ENCODE results near the gene GMDS.

GMDS gene

GRCh38 chr6:1594445-1595200 lies 650.8 kb downstream of the GMDS start:
- DNase-seq = no peak

- DNase-seq = no peak
These were observed 651.5 kb downstream of the GMDS start for GRCh38 chr6:1593958-1594314.

- no peak for DNase-seq
These were observed 652.0 kb downstream of the GMDS start for GRCh38 chr6:1593286-1593957.

- no peak for DNase-seq
These were observed 652.6 kb downstream of the GMDS start for GRCh38 chr6:1592852-1593251.

GRCh38 chr6:1591926-1592325 lies 653.5 kb downstream of the GMDS start:
- no peak for DNase-seq

- DNase-seq = no peak
These were observed 654.2 kb downstream of the GMDS start for GRCh38 chr6:1591243-1591642.

GRCh38 chr6:1590580-1590979 lies 654.8 kb downstream of the GMDS start:
- no peak for DNase-seq

GRCh38 chr6:1589208-1589607 lies 656.2 kb downstream of the GMDS start:
- DNase-seq = no peak

GRCh38 chr6:1587977-1588376 lies 657.4 kb downstream of the GMDS start:
- no peak for DNase-seq

GRCh38 chr6:1587546-1587945 lies 657.9 kb downstream of the GMDS start:
- DNase-seq = no peak

- DNase-seq = no peak
These were observed 658.4 kb downstream of the GMDS start for GRCh38 chr6:1586861-1587450.

- DNase-seq = no peak
These were observed 659.1 kb downstream of the GMDS start for GRCh38 chr6:1586256-1586655.

- DNase-seq = no peak
These were observed 659.7 kb downstream of the GMDS start for GRCh38 chr6:1585669-1586049.

GRCh38 chr6:1584996-1585668 lies 660.3 kb downstream of the GMDS start:
- DNase-seq = no peak

- no peak for DNase-seq
These were observed 661.3 kb downstream of the GMDS start for GRCh38 chr6:1584146-1584545.

- no peak for DNase-seq
These were observed 664.0 kb downstream of the GMDS start for GRCh38 chr6:1581120-1581991.

GRCh38 chr6:1580585-1580984 lies 664.8 kb downstream of the GMDS start:
- DNase-seq = no peak

- no peak for DNase-seq
These were observed 665.3 kb downstream of the GMDS start for GRCh38 chr6:1580109-1580508.

- no peak for DNase-seq
These were observed 666.3 kb downstream of the GMDS start for GRCh38 chr6:1579096-1579495.

- no peak for DNase-seq
These were observed 667.3 kb downstream of the GMDS start for GRCh38 chr6:1577896-1578745.

GRCh38 chr6:1577146-1577680 lies 668.2 kb downstream of the GMDS start:
- no peak for DNase-seq

- DNase-seq = no peak
These were observed 668.7 kb downstream of the GMDS start for GRCh38 chr6:1576711-1577110.
